ENCODE measurements around the gene FEZ2.

DNA sequence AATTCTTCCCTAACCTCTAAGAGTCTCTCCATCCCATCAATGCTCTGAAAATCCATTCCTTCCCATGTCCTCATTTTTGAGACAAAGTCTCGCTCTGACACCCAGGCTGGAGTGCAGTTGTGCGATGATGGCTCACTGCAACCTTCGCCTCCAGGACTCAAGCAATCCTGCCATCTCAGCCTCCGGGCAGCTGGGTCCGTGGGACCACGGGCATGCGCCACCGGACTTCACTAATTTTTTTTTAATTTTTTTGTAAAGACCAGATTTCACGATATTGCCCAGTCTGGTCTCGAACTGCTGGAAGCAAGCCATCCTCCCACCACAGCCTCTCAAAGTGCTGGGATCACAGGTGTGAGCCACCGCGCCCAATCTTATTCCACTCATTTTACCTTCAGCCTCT, 1.6 kb downstream of the FEZ2 start:
- no peak for TF ChIP-seq POLR2A (IDR thresholded peaks at IDR 0.05)
- no peak for TF ChIP-seq POLR2AphosphoS5 (IDR thresholded peaks at IDR 0.05)
